HUES64 (cell line): Measurements from ENCODE around the gene HMGCS1. TPM values are rescaled to one million over a fixed set of nuclear protein-coding genes. Genes with fewer than 3 reads are reported as not detected.

Source experiments
- H3K27ac ChIP-seq: 2 replicates; pipeline ENCODE4 v1.7.0; 2013; ENCODE audit warnings: low read depth, low read length, inconsistent platforms
- H3K27me3 ChIP-seq: 2 replicates; pipeline ENCODE4 v1.6.1; 2013; ENCODE audit warnings: mild to moderate bottlenecking, low read length; ENCODE audit not compliant: insufficient read depth
- H3K36me3 ChIP-seq: 2 replicates; pipeline ENCODE4 v1.6.1; 2013; ENCODE audit warnings: mild to moderate bottlenecking, low read length; ENCODE audit not compliant: insufficient read depth
- H3K4me1 ChIP-seq: 2 replicates; pipeline ENCODE4 v1.6.1; 2013; ENCODE audit warnings: mild to moderate bottlenecking, low read length, moderate library complexity; ENCODE audit not compliant: insufficient read depth
- H3K4me3 ChIP-seq: 2 replicates; pipeline ENCODE4 v1.5.1; 2013; ENCODE audit warnings: mild to moderate bottlenecking, low read length, moderate library complexity
- H3K9ac ChIP-seq: 2 replicates; pipeline ENCODE4 v1.6.1; 2013; ENCODE audit warnings: mild to moderate bottlenecking, low read depth, low read length
- H3K9me3 ChIP-seq: 2 replicates; pipeline ENCODE4 v1.6.1; 2013; ENCODE audit warnings: low read depth, low read length; ENCODE audit not compliant: insufficient read depth
- WGBS: fragments of 150-250, 120-280 bp; methylation state at CpG from one replicate; pipeline ENCODE4 v1.1.7; 2013; ENCODE audit warnings: missing lambda C conversion rate; 5-methylcytosine and 5-hydroxymethylcytosine counted together
- polyA plus RNA-seq, 2 experiments: library from polyadenylated mRNA; stranded (reverse); fragments of 50-300 nt; gene quantifications; one replicate each; pipeline ENCODE4 v1.2.3, GENCODE V29; 2013

Gene HMGCS1
- 283 TPM for polyA plus RNA-seq (2013, experiment 1 of 2)
- polyA plus RNA-seq (2013, experiment 2 of 2): 373 TPM

DNA sequence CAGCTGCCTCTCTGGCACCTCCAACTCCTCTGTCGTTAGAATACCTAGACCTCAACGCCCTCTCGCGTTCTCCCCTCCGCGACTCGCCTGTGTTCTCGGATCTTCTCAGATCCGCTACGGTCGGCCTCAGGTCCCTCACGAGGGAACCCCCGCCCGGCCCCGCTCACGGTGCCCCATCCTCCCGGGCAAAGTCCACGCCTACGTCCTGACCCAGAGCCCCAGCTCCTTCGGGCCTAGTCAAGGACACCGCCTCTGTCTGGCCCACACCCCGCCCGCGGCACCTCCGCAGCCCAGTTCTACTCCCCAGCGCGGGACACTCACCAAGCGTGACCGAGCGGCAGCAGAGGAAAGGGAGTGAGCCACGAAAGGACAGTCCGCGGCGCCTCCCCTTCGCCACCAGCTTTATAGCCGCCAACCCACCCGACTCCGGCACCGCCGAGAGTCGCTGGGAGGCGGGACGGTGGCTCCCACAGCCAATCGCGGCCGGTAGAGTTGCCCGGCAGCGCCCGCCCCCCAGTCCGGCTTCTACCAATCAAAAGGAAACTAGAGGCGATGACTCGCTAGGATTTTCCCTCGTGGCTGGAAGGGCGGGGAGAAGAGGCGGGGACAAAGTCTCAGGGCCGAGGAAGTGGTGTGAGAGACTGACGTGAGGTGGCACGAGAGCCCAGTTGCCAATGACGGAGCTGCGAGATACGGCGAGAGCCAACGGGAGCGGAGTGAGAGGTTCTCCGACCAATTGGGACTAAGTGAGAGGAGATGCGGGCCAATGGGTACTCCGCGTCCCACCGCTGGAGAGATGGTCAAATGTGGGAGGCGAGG is at the start of gene HMGCS1:
TSS of gene HMGCS1 (minus strand) at position 378 of the 819 bp plus-strand sequence. CDS start 14,447 bp downstream, outside the sequence.
- Histone ChIP-seq H3K9me3 (no peaks in the 10 kb centered on the region), H3K4me3 (peak within 1 kb of the TSS; percentile 97), H3K27ac (peak within 1 kb of the TSS; percentile 77), H3K4me1 (peaks cover 44% of the 10 kb centered on the region), H3K27me3 (no peaks in the 10 kb centered on the region), H3K9ac (peak within 1 kb of the TSS; percentile 79), H3K36me3 (peaks cover 29% of the 10 kb centered on the region)
- under 1% methylated on average over 70 of the region's 70 CpGs for WGBS

DNA sequence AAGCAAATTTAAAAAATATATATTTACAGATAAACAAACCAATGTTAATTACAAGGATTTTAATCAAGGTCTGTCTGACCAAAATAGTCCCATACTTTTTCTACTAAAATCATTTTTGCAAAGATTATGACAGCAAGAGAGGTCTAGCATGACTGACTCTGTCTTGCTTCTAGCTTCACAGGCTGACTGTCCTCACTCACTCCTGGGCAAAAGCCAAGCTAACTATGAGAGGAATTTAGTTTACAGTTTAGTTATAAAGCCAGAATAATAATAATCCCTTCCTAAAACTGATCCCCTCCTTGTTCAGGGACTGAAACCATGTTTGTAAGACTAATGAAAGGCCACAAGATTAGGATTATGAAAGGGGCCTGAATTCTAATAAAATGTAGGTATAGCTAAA is 45.5 kb upstream of the HMGCS1 start:
- Histone ChIP-seq H3K9ac (no peak overlapping the region), H3K36me3 (no peaks in the 10 kb centered on the region), H3K27ac (no peak overlapping the region), H3K27me3 (no peaks in the 10 kb centered on the region), H3K4me1 (no peaks in the 10 kb centered on the region), H3K4me3 (no peak overlapping the region), H3K9me3 (peaks cover 22% of the 10 kb centered on the region)

DNA sequence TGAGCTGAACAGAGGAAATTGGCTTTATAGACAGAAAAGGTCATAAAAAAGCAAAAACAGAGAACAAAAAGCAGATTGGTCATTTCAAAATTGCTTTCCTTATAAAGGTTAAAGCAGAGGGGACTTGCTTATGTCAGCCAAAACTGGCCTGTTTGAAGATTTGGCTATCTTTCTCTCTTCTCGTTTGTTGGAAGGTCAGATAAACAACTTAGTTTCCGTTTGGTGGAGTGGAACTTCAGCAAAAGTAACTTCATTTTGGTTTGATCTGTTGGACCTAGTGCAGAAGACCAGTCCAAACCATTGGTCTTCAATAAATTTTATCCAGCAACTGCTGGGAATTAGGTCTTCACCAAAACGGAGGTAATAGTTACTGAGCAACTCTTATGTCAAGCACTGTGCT is 45.1 kb upstream of the HMGCS1 start:
- peaks cover 22% of the 10 kb centered on the region for H3K9me3 ChIP-seq
- H3K4me1 ChIP-seq: no peaks in the 10 kb centered on the region
- H3K27me3 ChIP-seq: no peaks in the 10 kb centered on the region
- no peak overlapping the region for H3K9ac ChIP-seq
- 85% methylated on average over 3 of the region's 3 CpGs for WGBS
- no peak overlapping the region for H3K27ac ChIP-seq
- H3K4me3 ChIP-seq: no peak overlapping the region
- no peaks in the 10 kb centered on the region for H3K36me3 ChIP-seq

DNA sequence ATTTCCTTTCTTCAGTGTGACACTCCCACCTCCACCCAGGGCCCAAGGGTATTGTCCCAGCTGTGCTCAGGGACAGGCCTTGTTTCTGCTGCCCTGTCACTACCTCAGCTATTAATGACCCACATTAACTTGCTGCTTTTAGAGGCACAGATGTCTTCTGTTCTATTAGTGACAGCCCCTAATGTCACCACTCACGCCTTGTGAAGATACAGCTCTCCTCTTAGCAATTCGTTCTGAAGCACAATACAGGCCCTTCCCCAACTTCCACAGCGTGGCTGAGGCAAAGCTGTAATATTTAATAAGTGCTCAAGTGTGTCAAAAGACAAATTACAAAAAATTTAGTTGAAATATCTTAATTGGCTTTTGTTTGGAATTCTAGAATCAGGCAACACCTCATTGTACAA is 44.7 kb upstream of the HMGCS1 start:
- 81% methylated on average over 2 of the region's 3 CpGs for WGBS
- Histone ChIP-seq H3K9me3 (peaks cover 22% of the 10 kb centered on the region), H3K4me1 (no peaks in the 10 kb centered on the region), H3K9ac (no peak overlapping the region), H3K36me3 (no peaks in the 10 kb centered on the region), H3K4me3 (no peak overlapping the region), H3K27ac (no peak overlapping the region), H3K27me3 (no peaks in the 10 kb centered on the region)

DNA sequence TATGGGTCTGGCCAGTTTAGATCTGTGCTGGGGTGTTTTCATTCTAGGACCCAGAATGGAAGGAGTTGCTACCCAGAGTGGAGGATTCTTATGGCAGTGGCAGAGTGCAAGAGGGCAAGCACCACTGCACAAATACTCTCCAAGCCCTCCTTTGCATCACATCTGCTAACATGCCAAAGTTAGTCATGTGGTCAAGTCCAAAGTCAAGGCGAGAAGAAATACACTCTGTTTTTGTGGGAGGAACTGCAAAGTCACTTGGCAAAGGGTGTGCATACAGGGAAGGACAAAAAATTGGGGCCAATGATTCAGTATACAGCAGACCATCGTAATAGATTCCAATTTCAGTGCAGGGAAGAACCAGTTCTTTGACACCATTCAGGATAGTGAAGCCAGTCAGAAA is 43.9 kb upstream of the HMGCS1 start:
- WGBS: 88% methylated on average over 2 of the region's 2 CpGs

DNA sequence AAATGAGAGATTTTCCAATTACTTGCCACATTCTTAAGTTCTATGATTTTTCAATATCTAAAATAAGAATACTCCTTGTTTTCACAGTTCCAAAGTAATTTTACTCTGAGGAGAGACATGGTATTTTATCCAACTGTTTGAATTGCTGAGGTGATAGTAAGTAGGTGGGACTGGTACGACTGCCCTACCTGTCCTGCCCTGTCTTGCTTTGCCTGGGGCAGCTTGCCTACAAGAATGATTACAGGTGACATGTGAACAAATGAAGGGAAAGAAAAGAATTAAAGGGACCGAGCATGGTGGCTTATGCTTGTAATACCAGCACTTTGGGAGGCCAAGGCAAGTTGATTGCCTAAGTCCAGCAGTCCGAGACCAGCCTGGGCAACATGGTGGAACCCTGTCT is 41.6 kb upstream of the HMGCS1 start:
- Histone ChIP-seq H3K9ac (no peak overlapping the region), H3K4me1 (no peaks in the 10 kb centered on the region), H3K4me3 (no peak overlapping the region), H3K36me3 (no peaks in the 10 kb centered on the region), H3K9me3 (peaks cover 11% of the 10 kb centered on the region), H3K27me3 (no peaks in the 10 kb centered on the region), H3K27ac (no peak overlapping the region)
- 88% methylated on average over 3 of the region's 3 CpGs for WGBS

More for the DNA sequence above, 43.9 kb upstream of the HMGCS1 start:
- Histone ChIP-seq H3K27ac (no peak overlapping the region), H3K9ac (no peak overlapping the region), H3K36me3 (no peaks in the 10 kb centered on the region), H3K27me3 (no peaks in the 10 kb centered on the region), H3K4me3 (no peak overlapping the region), H3K9me3 (peaks cover 22% of the 10 kb centered on the region), H3K4me1 (no peaks in the 10 kb centered on the region)

DNA sequence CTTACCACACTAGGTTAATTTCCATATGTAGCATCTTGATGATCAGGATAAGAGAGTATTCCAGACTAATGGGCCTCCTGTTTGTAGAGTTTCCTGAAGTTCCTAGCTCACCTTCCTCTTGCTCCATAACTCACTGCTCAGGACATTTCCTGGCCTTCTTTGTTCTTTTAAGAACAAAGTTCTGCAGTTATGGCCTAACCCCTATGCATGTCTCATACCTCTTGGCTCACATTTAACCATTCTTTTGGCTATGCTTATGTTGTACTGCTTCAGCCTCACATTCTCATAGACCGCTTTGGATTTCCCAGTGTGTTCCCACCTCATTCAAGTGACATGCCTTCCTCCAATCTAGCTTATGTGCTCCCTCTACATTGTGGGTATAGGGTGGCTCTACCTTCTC is 40.5 kb upstream of the HMGCS1 start:
- Histone ChIP-seq H3K4me1 (no peaks in the 10 kb centered on the region), H3K4me3 (no peak overlapping the region), H3K9ac (no peak overlapping the region), H3K27me3 (no peaks in the 10 kb centered on the region), H3K36me3 (no peaks in the 10 kb centered on the region), H3K9me3 (peaks cover under 1% of the 10 kb centered on the region; the same call in 1 of the 2 replicates), H3K27ac (no peak overlapping the region)
- WGBS: 88% methylated on average over 1 of the region's 1 CpG

DNA sequence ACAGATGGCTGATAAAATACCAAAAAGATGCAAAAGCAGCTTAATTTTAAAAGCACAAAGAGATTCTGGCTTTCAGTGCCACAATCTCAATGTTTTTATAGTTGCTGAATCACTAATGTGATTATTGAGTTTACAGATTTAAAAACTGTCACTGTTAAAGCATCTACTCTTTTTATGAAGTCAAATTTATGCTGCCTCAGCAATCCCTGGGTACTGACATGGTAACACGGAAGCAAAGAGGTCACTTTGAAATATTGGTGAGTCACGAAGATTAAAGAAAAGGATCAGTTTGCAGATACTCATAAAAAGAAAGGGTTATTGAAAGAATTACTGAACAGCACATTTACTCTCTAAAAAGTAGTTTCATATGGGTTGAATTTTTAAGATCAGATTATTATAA is 39.7 kb upstream of the HMGCS1 start:
- H3K9ac ChIP-seq: no peak overlapping the region
- 97% methylated on average over 2 of the region's 2 CpGs for WGBS
- H3K4me3 ChIP-seq: no peak overlapping the region
- no peaks in the 10 kb centered on the region for H3K27me3 ChIP-seq
- H3K36me3 ChIP-seq: no peaks in the 10 kb centered on the region
- no peak overlapping the region for H3K27ac ChIP-seq
- H3K9me3 ChIP-seq: no peaks in the 10 kb centered on the region
- H3K4me1 ChIP-seq: no peaks in the 10 kb centered on the region

DNA sequence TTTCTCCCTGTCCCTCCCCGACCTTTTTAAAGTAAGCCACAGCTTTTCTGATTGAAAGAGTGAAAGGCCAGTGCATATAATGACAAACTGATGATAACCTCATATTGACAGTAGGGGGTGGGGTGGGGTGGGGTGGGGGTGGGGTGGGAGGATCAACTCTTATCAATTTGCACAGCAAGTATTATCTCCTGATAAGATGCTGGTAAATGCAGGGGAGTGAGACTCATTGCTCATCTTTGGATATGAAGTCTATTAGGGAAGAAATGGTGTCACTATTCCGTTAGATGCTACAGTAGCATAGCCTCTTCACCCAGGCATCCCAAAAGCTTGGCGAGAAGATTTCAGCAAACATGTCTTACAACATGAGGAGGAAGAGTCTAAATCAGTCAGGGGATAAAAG is 38.9 kb upstream of the HMGCS1 start:
- Histone ChIP-seq H3K4me3 (no peak overlapping the region), H3K27ac (no peak overlapping the region)
- 80% methylated on average over 3 of the region's 3 CpGs for WGBS

DNA sequence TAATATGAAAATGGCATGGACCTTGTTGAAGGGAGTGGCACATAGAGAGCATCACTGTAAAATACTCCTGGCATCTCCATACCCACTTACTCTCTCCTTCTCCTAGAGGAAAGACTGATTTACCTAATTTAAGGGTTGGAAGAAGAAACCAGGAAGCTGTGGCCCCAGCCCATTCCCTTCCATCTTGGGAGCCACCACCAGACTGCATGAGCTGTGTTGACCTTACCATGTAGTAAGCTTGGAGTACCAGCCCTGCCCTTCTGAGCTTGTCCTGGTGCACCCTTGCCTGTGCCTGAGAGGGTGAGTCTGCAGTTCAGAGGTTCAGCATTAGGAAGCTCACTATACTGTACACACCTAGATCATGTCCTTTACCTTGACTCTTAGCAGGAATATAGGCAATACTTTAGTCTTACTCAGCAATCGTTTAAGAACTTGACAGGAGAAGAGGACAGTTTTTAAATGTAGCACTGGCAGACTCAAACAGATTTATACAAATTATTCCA is 35.7 kb upstream of the HMGCS1 start:
- H3K4me1 ChIP-seq: no peaks in the 10 kb centered on the region
- H3K27ac ChIP-seq: no peak overlapping the region
- no peak overlapping the region for H3K9ac ChIP-seq
- no peak overlapping the region for H3K4me3 ChIP-seq
- H3K9me3 ChIP-seq: no peaks in the 10 kb centered on the region
- H3K36me3 ChIP-seq: no peaks in the 10 kb centered on the region
- no peaks in the 10 kb centered on the region for H3K27me3 ChIP-seq
- 94% methylated on average over 1 of the region's 1 CpG for WGBS

More for the DNA sequence above, 38.9 kb upstream of the HMGCS1 start:
- Histone ChIP-seq H3K9me3 (no peaks in the 10 kb centered on the region), H3K27me3 (no peaks in the 10 kb centered on the region), H3K9ac (no peak overlapping the region), H3K4me1 (no peaks in the 10 kb centered on the region), H3K36me3 (no peaks in the 10 kb centered on the region)

DNA sequence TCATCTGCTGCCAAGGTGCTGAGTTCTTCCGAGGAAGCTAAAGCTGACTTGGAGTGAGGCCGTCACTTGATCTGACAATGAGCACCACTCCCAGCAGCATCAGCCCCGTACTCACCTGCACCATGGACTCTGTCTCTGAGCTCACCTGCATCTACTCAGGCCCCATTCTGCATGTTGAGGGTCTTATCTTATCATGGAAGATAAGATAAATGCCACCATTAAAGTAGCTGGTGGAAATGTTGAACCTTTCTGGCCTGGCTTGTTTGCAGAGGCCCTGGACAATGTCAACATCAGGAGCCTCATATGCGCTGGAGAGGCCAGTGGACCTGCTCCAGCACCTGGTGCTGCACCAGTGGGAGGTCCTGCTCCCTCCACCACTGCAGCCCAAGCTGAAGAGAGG is 35.0 kb upstream of the HMGCS1 start:
- 82% methylated on average over 4 of the region's 4 CpGs for WGBS
- Histone ChIP-seq H3K27ac (no peak overlapping the region), H3K36me3 (no peaks in the 10 kb centered on the region)

More for the DNA sequence above, 35.0 kb upstream of the HMGCS1 start:
- Histone ChIP-seq H3K4me3 (no peak overlapping the region), H3K4me1 (no peaks in the 10 kb centered on the region), H3K27me3 (no peaks in the 10 kb centered on the region), H3K9me3 (no peaks in the 10 kb centered on the region), H3K9ac (no peak overlapping the region)
